H1 (cell line): ENCODE results near the gene ACCS. TPM values are rescaled to one million over a fixed set of nuclear protein-coding genes. Genes with fewer than 3 reads are reported as not detected.

Source experiments
- CTCF ChIA-PET: fragments of 300-600 bp; sonication (Branson Sonifier 250); formaldehyde crosslinking; loops from one replicate; lab custom pipeline; 2021; ENCODE audit not compliant: partially characterized antibody; lab: Charles Lee
- POLR2A ChIA-PET: fragments of 300-600 bp; sonication (Branson Sonifier 250); formaldehyde crosslinking; loops from one replicate; lab custom pipeline; 2021; ENCODE audit warnings: inconsistent platforms; ENCODE audit not compliant: partially characterized antibody; lab: Charles Lee
- DNase-seq, 2 experiments: peaks; one replicate each; pipeline versions ENCODE4 v3.0.0 to v3.0.0-alpha.2; 2010 to 2022; ENCODE audit warnings: low spot score in 2 of 2, low read depth in 1 of 2, mixed read lengths in 1 of 2
- FAIRE-seq: peaks from 2 replicates; lab custom pipeline; 2011; peaks lifted over from hg19 to GRCh38; lab: Jason Lieb, UNC
- H2AFZ ChIP-seq: 2 replicates; pipeline ENCODE4 v1.8.1; 2012; ENCODE audit warnings: low read length, inconsistent platforms
- H2AK5ac ChIP-seq: 2 replicates; pipeline ENCODE4 v1.6.1; 2013; ENCODE audit warnings: low read depth, low read length
- H2BK120ac ChIP-seq: replicated peaks from 2 replicates; pipeline ENCODE3; 2013; ENCODE audit warnings: low read depth, low read length, inconsistent platforms
- H2BK12ac ChIP-seq: 2 replicates; pipeline ENCODE4 v1.6.1; 2013; ENCODE audit warnings: low read depth, low read length
- H2BK15ac ChIP-seq: 2 replicates; pipeline ENCODE4 v1.6.1; 2013; ENCODE audit warnings: low read length
- H2BK20ac ChIP-seq: 2 replicates; pipeline ENCODE4 v1.6.1; 2013; ENCODE audit warnings: low read length
- H2BK5ac ChIP-seq: 2 replicates; pipeline ENCODE4 v1.6.1; 2013; ENCODE audit warnings: low read depth, low read length
- H3K14ac ChIP-seq: 2 replicates; pipeline ENCODE4 v1.6.1; 2013; ENCODE audit warnings: inconsistent platforms; ENCODE audit not compliant: insufficient read length
- H3K18ac ChIP-seq: 2 replicates; pipeline ENCODE4 v1.6.1; 2013; ENCODE audit warnings: low read length; ENCODE audit errors: extremely low read depth
- H3K23ac ChIP-seq: 2 replicates; pipeline ENCODE4 v1.6.1; 2013; ENCODE audit warnings: inconsistent platforms; ENCODE audit not compliant: insufficient read length
- H3K23me2 ChIP-seq: 2 replicates; pipeline ENCODE4 v1.6.1; 2013; ENCODE audit warnings: low read depth, low read length
- H3K27ac ChIP-seq: 2 replicates; pipeline ENCODE4 v1.6.1; 2011; ENCODE audit warnings: low read depth, low read length, inconsistent platforms
- H3K27me3 ChIP-seq, 4 experiments: replicated peaks in 1 of 4; 1 replicate in 1 of 4; 2 replicates in 3 of 4; pipeline versions ENCODE4 v1.6.1 to v1.8.1; 2011 to 2013; ENCODE audit warnings: low read length in 3 of 4, mild to moderate bottlenecking in 3 of 4, inconsistent platforms in 2 of 4, mixed read lengths in 2 of 4, moderate library complexity in 1 of 4; ENCODE audit not compliant: control insufficient read depth in 3 of 4, insufficient read depth in 3 of 4; ENCODE audit errors: extremely low read depth in 1 of 4
- H3K36me3 ChIP-seq, 4 experiments: 2 replicates each; pipeline versions ENCODE4 v1.6.1 to v1.8.1; 2011 to 2013; ENCODE audit warnings: mild to moderate bottlenecking in 4 of 4, low read length in 3 of 4, moderate library complexity in 2 of 4, control low read depth in 1 of 4, inconsistent platforms in 1 of 4; ENCODE audit not compliant: insufficient read depth in 4 of 4, control insufficient read depth in 2 of 4
- H3K4ac ChIP-seq: replicated peaks from 2 replicates; pipeline ENCODE3; 2013; ENCODE audit warnings: low read length, low read depth, mixed read lengths, inconsistent platforms; ENCODE audit not compliant: insufficient read length
- H3K4me1 ChIP-seq, 4 experiments: replicated peaks in 1 of 4; 1 replicate in 1 of 4; 2 replicates in 3 of 4; pipeline versions ENCODE4 v1.6.1 to v1.8.1; 2011 to 2013; ENCODE audit warnings: low read length in 3 of 4, inconsistent platforms in 2 of 4, mixed read lengths in 1 of 4; ENCODE audit not compliant: insufficient read depth in 4 of 4, control insufficient read depth in 3 of 4
- H3K4me2 ChIP-seq, 2 experiments: 2 replicates each; pipeline versions ENCODE4 v1.6.1 to v1.8.1; 2011 to 2013; ENCODE audit warnings: low read depth in 2 of 2, low read length in 2 of 2, control low read depth in 1 of 2, inconsistent platforms in 1 of 2, mild to moderate bottlenecking in 1 of 2; ENCODE audit not compliant: insufficient read depth in 1 of 2
- H3K4me3 ChIP-seq, 4 experiments: fragments of 200-600, 300-600 bp in 1 of 4; sonication (generic), shearing (Covaris generic), sonication (Bioruptor Twin) in 1 of 4; 2 replicates each; pipeline versions ENCODE4 v1.5.1 to v1.8.1; 2011 to 2016; ENCODE audit warnings: low read length in 4 of 4, low read depth in 3 of 4, control low read depth in 2 of 4, inconsistent platforms in 2 of 4, mild to moderate bottlenecking in 2 of 4, mixed read lengths in 1 of 4, moderate library complexity in 1 of 4; ENCODE audit not compliant: insufficient read depth in 2 of 4; ENCODE audit errors: extremely low read depth in 1 of 4
- H3K56ac ChIP-seq: replicated peaks from 2 replicates; pipeline ENCODE3; 2013; ENCODE audit warnings: low read depth, mild to moderate bottlenecking, mixed read lengths, low read length, inconsistent platforms; ENCODE audit not compliant: insufficient read length
- H3K79me1 ChIP-seq: 2 replicates; pipeline ENCODE4 v1.6.1; 2013; ENCODE audit warnings: low read depth, low read length, control low read depth
- H3K79me2 ChIP-seq, 2 experiments: 2 replicates each; pipeline versions ENCODE4 v1.6.1 to v1.8.1; 2012 to 2013; ENCODE audit warnings: low read length in 2 of 2, mild to moderate bottlenecking in 2 of 2, inconsistent platforms in 1 of 2; ENCODE audit not compliant: insufficient read depth in 2 of 2, control insufficient read depth in 1 of 2
- H3K9ac ChIP-seq, 4 experiments: replicated peaks in 1 of 4; 1 replicate in 1 of 4; 2 replicates in 3 of 4; pipeline versions ENCODE4 v1.6.1 to v1.8.1; 2011 to 2013; ENCODE audit warnings: low read depth in 3 of 4, low read length in 3 of 4, control low read depth in 2 of 4, mild to moderate bottlenecking in 2 of 4, moderate library complexity in 2 of 4, inconsistent platforms in 1 of 4; ENCODE audit errors: extremely low read depth in 1 of 4
- H3K9me3 ChIP-seq, 2 experiments: 2 replicates each; pipeline versions ENCODE4 v1.6.1 to v1.8.1; 2012 to 2013; ENCODE audit warnings: mild to moderate bottlenecking in 2 of 2, moderate library complexity in 2 of 2, control low read depth in 1 of 2, inconsistent platforms in 1 of 2, low read depth in 1 of 2, low read length in 1 of 2, mixed read lengths in 1 of 2; ENCODE audit not compliant: insufficient read depth in 2 of 2
- H4K20me1 ChIP-seq, 2 experiments: replicated peaks in 1 of 2; 2 replicates each; pipeline versions ENCODE3 to v1.8.1; 2011 to 2013; ENCODE audit warnings: inconsistent platforms in 2 of 2, low read length in 2 of 2, mild to moderate bottlenecking in 1 of 2; ENCODE audit not compliant: insufficient read depth in 2 of 2, control insufficient read depth in 1 of 2
- H4K5ac ChIP-seq: 2 replicates; pipeline ENCODE4 v1.6.1; 2013; ENCODE audit warnings: low read length, low read depth, mixed read lengths, inconsistent platforms; ENCODE audit not compliant: insufficient read length
- H4K8ac ChIP-seq: 2 replicates; pipeline ENCODE4 v1.8.0; 2013; ENCODE audit warnings: mild to moderate bottlenecking, moderate library complexity, low read length, inconsistent platforms; ENCODE audit not compliant: insufficient read depth; ENCODE audit errors: extremely low read depth
- H4K91ac ChIP-seq: replicated peaks from 2 replicates; pipeline ENCODE3; 2013; ENCODE audit warnings: low read length, mixed read lengths, inconsistent platforms; ENCODE audit not compliant: insufficient read length
- CTCF ChIP-seq, 3 experiments: IDR thresholded peaks; 1 replicate in 2 of 3; 2 replicates in 1 of 3; pipeline versions ENCODE4 v1.5.1 to v1.6.1; 2011; ENCODE audit warnings: low read length in 3 of 3, mild to moderate bottlenecking in 3 of 3, inconsistent platforms in 2 of 3, low read depth in 1 of 3, moderate library complexity in 1 of 3; ENCODE audit not compliant: insufficient read depth in 1 of 3; ENCODE audit errors: control extremely low read depth in 1 of 3
- HDAC6 ChIP-seq: IDR thresholded peaks from one replicate; pipeline ENCODE4 v1.7.1; 2012; ENCODE audit warnings: low read depth, mild to moderate bottlenecking, inconsistent platforms, low read length, moderate library complexity
- RAD21 ChIP-seq, 2 experiments: IDR thresholded peaks in 1 of 2; conservative IDR thresholded peaks in 1 of 2; 2 replicates each; pipeline ENCODE4 v1.6.1; 2011; ENCODE audit warnings: low read depth in 2 of 2, low read length in 2 of 2, improper control_type of control experiment in 1 of 2, inconsistent platforms in 1 of 2, mild to moderate bottlenecking in 1 of 2, moderate library complexity in 1 of 2
- WGBS, 2 experiments: shearing (Covaris generic) in 1 of 2; methylation state at CpG; one replicate each; pipeline versions ENCODE4 v1.1.6 to v1.1.7; 2013 to 2015; ENCODE audit warnings: low lambda C conversion rate in 2 of 2, mixed read lengths in 2 of 2, inconsistent platforms in 1 of 2, low coverage in 1 of 2, missing lambda C conversion rate in 1 of 2; ENCODE audit not compliant: insufficient replicate concordance in 2 of 2, insufficient coverage in 1 of 2, insufficient read length in 1 of 2; ENCODE audit errors: extremely low coverage in 1 of 2, missing lambda C conversion rate in 1 of 2; 5-methylcytosine and 5-hydroxymethylcytosine counted together
- polyA plus RNA-seq, 7 experiments: library from polyadenylated mRNA; depleted of rRNA in 3 of 7; stranded (reverse) in 5 of 7; unstranded in 2 of 7; fragments of >200 nt in 5 of 7; fragments of 200-250 nt in 2 of 7; gene quantifications; 1 replicate in 5 of 7; 2 replicates in 1 of 7; 4 replicates in 1 of 7; pipeline versions ENCODE4 v1.2.1 to v1.2.3, GENCODE V29; 2011 to 2013; ENCODE audit warnings: missing spikeins in 2 of 7, mixed read lengths in 2 of 7
- total RNA-seq: library from RNA; stranded (reverse); fragmentation: NEBNext Ultra II Directional; extraction: Animal tissue kit (Norgen Biotek cat#: 25700); gene quantifications from 2 replicates; pipeline ENCODE4 v1.2.1, GENCODE V29; 2021

Gene ACCS
- total and polyA plus RNA-seq, 2 of the 8 experiments (the other 6 are each of a cell fraction or from before 2014, with no cell fraction given) = 6.0 to 8.0 TPM

GRCh38 chr11:44104481-44105294 is 38.6 kb downstream of the ACCS start:
- no peak overlapping the region for H4K5ac ChIP-seq
- H3K4me3 ChIP-seq = no peak overlapping the region
- POLR2A ChIA-PET = interaction anchor here (0.6 to 1.7 kb wide), 2 partner anchors 10 to 197 kb away, joined by 3 to 5 read pairs; partner anchors contain the start of gene EXT2
- H3K56ac ChIP-seq = no peak overlapping the region
- no peaks in the 10 kb centered on the region for H3K79me1 ChIP-seq
- no peak overlapping the region for H2BK20ac ChIP-seq
- no peak overlapping the region for H3K14ac ChIP-seq
- no peaks in the 10 kb centered on the region; a peak in 2 of 8 replicates for H3K36me3 ChIP-seq
- no peak overlapping the region for H2AFZ ChIP-seq
- H3K27me3 ChIP-seq = no peaks in the 10 kb centered on the region
- 81% methylated on average over 5 of the region's 5 CpGs; no CpG with 5 or more reads in 1 of the 2 experiments for WGBS, 2 experiments
- H2AK5ac ChIP-seq = no peak overlapping the region
- H3K23me2 ChIP-seq = no peaks in the 10 kb centered on the region
- H3K4me1 ChIP-seq = peaks cover 0 to 3% (median 0%) of the 10 kb centered on the region in 4 experiments; a peak in 1 of 7 replicates
- DNase-seq (no peak), FAIRE-seq (peak; percentile 79)
- no peak overlapping the region for H4K8ac ChIP-seq
- no peak overlapping the region for H3K23ac ChIP-seq
- peaks cover 3 to 11% of the 10 kb centered on the region in 2 experiments for H4K20me1 ChIP-seq
- H4K91ac ChIP-seq = no peak overlapping the region
- H3K9me3 ChIP-seq = no peaks in the 10 kb centered on the region
- CTCF ChIA-PET = interaction anchor here (0.5 to 4.8 kb wide), 35 partner anchors 11 to 513 kb away, joined by 3 to 49 read pairs (median 4); partner anchors contain the start of gene EXT2
- no peak overlapping the region for H3K27ac ChIP-seq
- H3K79me2 ChIP-seq = no peaks in the 10 kb centered on the region; a peak in 1 of 4 replicates
- no peak overlapping the region for H2BK120ac ChIP-seq
- H3K9ac ChIP-seq = no peak overlapping the region
- H3K4me2 ChIP-seq = no peak overlapping the region
- H2BK12ac ChIP-seq = no peak overlapping the region
- H2BK5ac ChIP-seq = no peak overlapping the region
- TF ChIP-seq RAD21 (IDR thresholded peaks at IDR 0.05 in 1 of 2, conservative IDR thresholded peaks at IDR 0.05 in 1 of 2; ENCODE audit: low read depth in 2 of 2, low read length in 2 of 2) (peak; percentile 35 to 42), CTCF (IDR thresholded peaks at IDR 0.05; ENCODE audit: control extremely low read depth in 1 of 3, insufficient read depth in 1 of 3, low read depth in 1 of 3, low read length in 3 of 3) (peak; percentile 23 to 48 (median 39)), HDAC6 (no peak)
- no peak overlapping the region for H2BK15ac ChIP-seq
- no peak overlapping the region for H3K18ac ChIP-seq
- no peak overlapping the region for H3K4ac ChIP-seq
